ENCODE measurements around the gene ABTB1.
"Not testable (repeated sequence)": the region's sequence is repeated elsewhere in the genome, so short reads cannot be mapped to it uniquely, and the experiment has no call there.

ABTB1 gene

GRCh38 chr3:127702151-127702578 lies 29.4 kb downstream of the ABTB1 start:
- no peak for DNase-seq (ENCODE audit: low read depth in 1 of 2, low spot score in 1 of 2)

- not testable (repeated sequence) for DNase-seq (ENCODE audit: low read depth in 1 of 2, low spot score in 1 of 2)
These were observed 32.1 kb downstream of the ABTB1 start for GRCh38 chr3:127704840-127705239.

GRCh38 chr3:127706312-127706711 lies 33.6 kb downstream of the ABTB1 start:
- no peak for DNase-seq (ENCODE audit: low read depth in 1 of 2, low spot score in 1 of 2)

- no peak for DNase-seq (ENCODE audit: low read depth in 1 of 2, low spot score in 1 of 2)
These were observed 34.1 kb downstream of the ABTB1 start for GRCh38 chr3:127706785-127707351.

DNA sequence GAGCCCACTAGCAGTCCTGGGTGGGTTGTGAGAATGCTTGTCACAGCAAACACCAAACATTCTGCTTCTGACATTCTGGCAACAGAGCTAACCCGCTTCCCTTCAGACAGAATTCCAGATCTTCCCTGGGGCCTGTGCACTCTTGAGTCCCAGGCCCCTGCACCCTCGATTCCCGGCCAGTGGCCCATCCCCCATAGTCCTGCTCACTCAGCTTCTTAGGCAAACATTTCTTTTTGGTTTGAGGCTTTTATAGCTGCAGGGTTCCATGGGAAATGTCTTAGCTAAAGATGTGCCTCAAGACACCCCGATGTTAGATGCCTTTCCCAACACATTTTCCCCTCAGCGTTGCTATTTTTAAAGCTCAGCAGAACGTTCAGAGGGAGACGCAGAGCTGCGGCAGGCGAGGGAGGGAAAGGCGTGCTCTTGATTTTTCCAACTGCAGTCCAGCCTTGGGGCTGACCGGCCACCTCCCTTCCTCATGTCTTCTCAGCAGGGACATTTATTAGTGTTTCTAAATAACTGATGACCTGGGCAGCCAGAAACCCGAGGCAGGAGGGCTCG lies 35.2 kb downstream of the ABTB1 start:
- no peak for DNase-seq (ENCODE audit: low read depth in 1 of 2, low spot score in 1 of 2)

DNA sequence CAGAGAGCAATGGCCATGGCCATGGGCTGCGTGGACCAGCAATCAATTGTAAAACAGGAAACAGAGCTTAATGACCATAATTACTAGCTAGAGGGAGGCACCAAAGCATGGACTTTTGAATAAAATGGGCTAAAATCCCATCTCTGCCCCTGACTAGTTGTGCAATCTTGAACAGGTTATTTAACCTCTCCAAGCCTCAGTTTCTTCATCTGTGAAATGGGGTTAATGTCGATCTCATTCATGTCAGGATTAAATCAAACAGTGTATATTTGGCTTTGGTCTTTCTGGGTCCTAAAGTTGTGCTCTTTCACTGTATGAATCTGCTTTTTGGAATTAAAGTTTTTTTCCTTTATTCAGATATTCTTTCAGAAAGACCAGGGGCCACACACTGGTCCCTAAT lies 36.1 kb downstream of the ABTB1 start:
- no peak for DNase-seq (ENCODE audit: low read depth in 1 of 2, low spot score in 1 of 2)

DNA sequence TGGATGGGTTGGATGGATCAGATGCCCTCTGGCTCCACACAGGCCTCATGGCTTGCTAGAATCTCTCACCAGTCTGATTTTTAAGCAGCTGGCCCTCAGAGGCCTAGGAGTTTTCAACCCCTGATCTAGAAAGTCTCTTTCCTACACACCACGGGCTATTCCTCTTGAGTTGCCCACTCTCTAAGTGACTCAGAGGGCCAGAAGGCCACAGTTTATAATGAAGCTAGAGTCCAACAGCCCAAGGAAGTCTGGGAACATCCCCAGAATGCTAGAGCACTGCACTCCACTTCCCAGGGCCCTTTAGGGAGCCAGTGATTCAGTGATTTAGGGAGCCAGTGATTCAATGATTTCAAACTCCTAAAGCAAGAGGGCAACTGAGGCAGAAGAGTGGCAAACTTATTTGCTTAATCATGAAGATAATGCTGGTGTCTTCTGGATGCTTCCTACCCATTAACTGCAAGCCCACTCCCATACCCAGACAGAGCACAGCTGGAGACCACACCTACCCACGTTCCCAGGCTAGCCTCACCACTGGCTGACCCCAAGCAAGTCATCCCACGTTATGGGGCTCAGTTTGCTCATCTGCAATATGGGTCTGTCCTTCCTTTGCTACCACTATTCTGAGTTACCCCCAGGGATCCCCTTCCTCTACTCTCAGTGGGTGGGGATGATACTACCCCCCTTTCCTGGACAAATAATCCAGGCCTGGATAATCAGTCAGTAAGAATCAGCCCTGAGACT lies 36.7 kb downstream of the ABTB1 start:
- no peak for DNase-seq (ENCODE audit: low read depth in 1 of 2, low spot score in 1 of 2)

DNA sequence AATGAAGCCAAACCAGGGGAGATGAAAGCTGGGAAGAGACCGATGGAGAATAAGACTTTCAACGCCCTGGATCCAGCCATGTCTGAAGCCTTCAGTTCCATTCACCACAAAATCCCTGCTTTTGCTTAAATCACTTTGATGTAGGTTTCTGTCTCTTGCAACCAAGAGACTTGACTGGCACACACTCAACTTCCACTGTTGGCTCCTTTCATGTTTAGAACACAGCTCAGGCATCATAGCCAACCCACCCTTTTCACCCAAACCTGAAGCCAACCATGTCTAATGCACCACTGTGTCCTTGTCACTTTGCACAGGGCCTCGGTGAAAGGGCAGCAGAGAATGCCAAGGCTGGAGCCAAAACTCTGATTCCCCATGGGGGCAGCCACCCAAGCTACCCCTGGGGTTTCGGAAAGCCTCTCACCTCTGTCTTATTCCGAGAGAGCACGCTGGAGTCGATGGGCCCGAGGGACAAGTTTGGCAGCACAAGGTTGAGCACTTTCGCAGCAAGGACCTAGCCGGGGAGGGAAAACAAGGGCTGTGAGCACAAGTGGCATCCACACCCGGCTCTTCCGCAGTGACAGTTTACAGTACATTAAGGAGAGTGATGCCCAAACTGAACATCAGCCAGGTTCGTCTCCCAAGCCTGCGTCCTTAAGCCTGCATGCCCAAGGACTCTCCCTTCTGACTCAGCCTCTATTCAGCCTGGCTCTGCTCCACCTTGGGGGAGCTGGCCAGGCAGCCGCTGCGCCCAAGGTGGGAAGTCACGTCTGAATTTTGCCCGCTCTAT lies 37.6 kb downstream of the ABTB1 start:
- no peak for DNase-seq (ENCODE audit: low read depth in 1 of 2, low spot score in 1 of 2)

DNA sequence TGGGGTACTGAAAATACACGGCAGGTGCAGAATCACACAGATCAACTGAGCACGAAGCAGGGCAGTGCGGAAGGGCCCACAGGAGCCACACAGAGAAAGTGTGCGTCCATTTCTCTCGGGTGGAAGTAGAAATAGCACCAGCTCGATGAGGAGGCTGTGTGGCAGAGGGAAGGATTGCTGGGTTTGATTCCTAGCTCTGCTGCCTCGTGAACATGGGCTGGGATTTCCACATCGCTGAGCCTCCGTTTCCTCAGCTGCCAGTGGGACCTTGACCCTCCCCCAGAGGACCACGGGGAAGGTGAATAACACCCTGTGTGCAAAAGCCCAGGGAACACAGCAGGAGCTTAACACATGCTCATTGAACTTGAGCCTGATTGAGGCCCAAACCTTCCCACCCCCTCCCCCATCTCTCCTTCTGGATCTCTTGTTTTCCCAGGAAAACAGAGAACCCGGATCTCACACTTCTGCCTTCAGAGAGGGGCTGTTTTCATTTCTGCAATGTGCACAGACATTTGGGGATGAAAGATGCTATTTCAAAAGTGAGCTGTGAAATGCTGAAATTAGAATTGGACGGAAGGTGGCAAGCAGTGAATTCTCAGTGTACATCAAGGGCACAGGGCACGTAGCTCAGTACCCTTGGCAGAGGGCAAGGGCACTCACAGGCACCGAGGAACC lies 38.4 kb downstream of the ABTB1 start:
- DNase-seq (ENCODE audit: low read depth in 1 of 2, low spot score in 1 of 2) = no peak

DNA sequence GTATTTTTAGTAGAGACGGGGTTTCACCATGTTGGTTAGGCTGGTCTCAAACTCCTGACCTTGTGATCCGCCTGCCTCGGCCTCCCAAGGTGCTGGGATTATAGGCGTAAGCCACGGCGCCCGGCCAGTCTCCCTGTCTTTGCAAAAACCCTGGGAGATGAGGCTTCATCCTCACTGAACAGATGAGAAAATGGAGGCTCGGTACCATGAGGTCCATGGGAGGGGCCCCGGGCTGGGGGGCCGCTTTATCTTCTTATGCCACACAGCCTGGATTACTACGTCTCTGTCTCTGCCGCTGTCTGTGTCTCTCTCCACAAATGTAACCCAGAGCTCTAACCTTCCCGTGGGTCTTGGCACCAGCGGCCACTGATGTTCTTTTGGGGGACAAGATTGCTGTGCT lies 39.1 kb downstream of the ABTB1 start:
- no peak for DNase-seq (ENCODE audit: low read depth in 1 of 2, low spot score in 1 of 2)

- DNase-seq (ENCODE audit: low read depth in 1 of 2, low spot score in 1 of 2) = no peak
These were observed 39.7 kb downstream of the ABTB1 start for GRCh38 chr3:127712461-127712860.

- DNase-seq (ENCODE audit: low read depth in 1 of 2, low spot score in 1 of 2) = no peak
These were observed 40.4 kb downstream of the ABTB1 start for GRCh38 chr3:127712881-127713771.

GRCh38 chr3:127714125-127714571 lies 41.4 kb downstream of the ABTB1 start:
- no peak for DNase-seq (ENCODE audit: low read depth in 1 of 2, low spot score in 1 of 2)

DNA sequence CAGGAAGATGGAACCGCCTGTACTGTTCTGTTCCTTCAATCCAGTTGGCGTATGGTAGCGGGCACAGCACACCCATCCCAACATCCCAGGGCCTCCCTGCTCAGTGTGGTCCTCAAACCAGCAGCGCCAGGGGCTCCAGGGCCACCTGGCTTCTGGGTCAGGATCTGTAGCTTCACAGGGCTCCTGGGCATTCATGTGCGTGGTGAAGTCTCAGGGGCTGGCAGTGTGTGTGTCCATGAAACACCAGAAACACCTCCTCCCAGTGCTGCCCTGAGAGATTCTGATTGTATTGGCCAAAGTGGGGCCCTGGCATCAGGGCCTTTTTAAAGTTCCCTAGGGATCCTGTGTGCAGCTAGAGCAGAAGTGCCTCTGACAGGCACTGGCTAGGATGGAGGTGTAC lies 42.1 kb downstream of the ABTB1 start:
- DNase-seq (ENCODE audit: low read depth in 1 of 2, low spot score in 1 of 2) = no peak

- no peak for DNase-seq (ENCODE audit: low read depth in 1 of 2, low spot score in 1 of 2)
These were observed 42.8 kb downstream of the ABTB1 start for GRCh38 chr3:127715532-127715931.

- DNase-seq (ENCODE audit: low read depth in 1 of 2, low spot score in 1 of 2) = no peak
These were observed 43.6 kb downstream of the ABTB1 start for GRCh38 chr3:127716384-127716783.

DNA sequence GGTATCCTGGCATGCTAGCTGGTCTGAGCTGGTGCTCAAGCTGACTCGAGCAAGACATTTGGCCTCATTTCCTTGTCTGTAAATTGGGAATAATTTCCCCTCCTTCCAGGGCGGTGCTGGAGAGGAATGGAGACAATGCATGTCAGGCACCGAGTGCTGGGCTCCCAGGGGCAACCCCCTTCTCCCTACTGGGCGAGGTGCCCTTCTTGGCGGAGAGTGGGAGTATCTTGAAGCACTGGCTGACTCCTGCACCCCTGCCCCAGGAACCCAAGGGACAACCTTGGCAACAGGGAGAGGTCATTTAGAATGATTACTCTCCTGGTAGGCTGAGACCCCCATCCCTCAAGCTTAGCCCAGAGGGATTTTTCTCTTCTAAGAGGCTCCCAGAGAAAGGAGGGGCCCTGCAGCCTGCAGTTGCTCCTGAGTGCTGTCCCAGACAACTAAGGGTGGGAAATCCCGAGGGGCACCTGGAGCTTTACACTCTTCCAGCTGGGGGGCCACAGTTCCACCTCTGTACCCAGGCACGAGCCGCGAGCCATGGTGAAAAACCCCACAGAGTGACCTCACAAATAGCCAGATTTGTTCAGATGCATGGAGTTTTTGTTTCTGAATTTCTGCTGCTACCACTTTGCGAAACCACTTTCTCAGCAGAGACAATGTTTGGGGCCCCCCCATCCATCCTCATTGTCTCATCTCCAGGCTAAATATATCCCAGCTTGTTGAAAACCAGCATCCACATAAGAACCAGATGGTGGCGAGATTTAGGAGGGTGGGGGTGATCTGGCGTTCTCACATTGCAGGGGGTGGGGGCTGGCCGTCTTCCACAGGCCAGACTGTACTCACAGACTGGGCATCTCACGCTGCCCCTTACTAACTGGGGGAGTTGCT lies 44.8 kb downstream of the ABTB1 start:
- DNase-seq (ENCODE audit: low read depth in 1 of 2, low spot score in 1 of 2) = no peak

DNA sequence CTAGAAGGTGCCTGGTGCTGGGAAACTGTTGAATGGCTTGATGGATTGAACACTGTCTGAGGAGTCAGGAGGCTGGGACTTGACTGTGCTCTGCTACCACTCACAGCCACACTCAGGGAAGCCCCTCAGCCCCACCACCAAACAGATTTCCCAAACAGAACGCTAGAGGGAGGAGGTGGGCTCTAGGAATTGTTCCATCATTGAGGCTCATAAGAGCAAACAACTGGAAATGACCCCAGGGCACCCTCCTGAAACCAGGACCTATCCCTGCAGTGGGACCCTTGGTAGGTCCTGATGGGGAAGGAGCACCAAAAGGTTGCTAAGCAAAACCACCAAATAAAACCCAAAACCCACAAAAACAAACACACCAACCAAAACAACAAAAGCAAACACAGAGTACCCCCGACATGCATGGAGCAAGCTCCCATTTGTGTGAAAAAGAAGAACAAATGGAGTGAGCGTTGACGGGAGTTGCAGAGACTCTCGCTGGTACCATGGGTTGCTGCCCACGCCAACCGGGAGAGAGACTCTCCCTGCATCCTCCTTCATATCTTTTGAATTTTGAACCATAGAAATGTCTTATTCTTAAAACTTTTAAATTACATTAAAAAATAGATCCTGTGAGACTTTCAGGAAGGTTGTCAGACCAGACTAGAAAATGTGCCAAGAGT lies 45.6 kb downstream of the ABTB1 start:
- DNase-seq (ENCODE audit: low read depth in 1 of 2, low spot score in 1 of 2) = no peak

GRCh38 chr3:127718916-127719290 lies 46.2 kb downstream of the ABTB1 start:
- DNase-seq (ENCODE audit: low read depth in 1 of 2, low spot score in 1 of 2) = no peak
